B cell (primary cell): ENCODE measurements around the gene SEMA3E. TPM values are rescaled to one million over a fixed set of nuclear protein-coding genes. Genes with fewer than 3 reads are reported as not detected.

Experiments
- ATAC-seq: fragments of 200-7000 bp; cut with Tn5 transposase; one replicate; pipeline ENCODE4 v1.10.0; 2021; ENCODE audit warnings: low read depth, mild to moderate bottlenecking, moderate number of reproducible peaks, moderate library complexity
- CTCF ChIA-PET: fragments of 350-600 bp; sonication (Branson Sonifier 250); formaldehyde crosslinking; loops from one replicate; lab custom pipeline; 2021; ENCODE audit warnings: antibody characterized with exemption, inconsistent platforms; lab: Charles Lee
- POLR2A ChIA-PET: fragments of 350-600 bp; sonication (Branson Sonifier 250); formaldehyde crosslinking; loops from one replicate; lab custom pipeline; 2021; ENCODE audit warnings: antibody characterized with exemption; lab: Charles Lee
- DNase-seq: peaks from one replicate; pipeline ENCODE4 v3.0.0; 2013
- H2AFZ ChIP-seq: 2 replicates; pipeline ENCODE4 v1.6.1; 2012; ENCODE audit warnings: mild to moderate bottlenecking, low read depth, low read length; ENCODE audit not compliant: insufficient read depth, poor library complexity, severe bottlenecking
- H3K27ac ChIP-seq, 2 donors: 1 replicate in 1 of 2; 2 replicates in 1 of 2; pipeline ENCODE4 v1.5.1; 2012 to 2013; ENCODE audit warnings: low read length in 2 of 2, mild to moderate bottlenecking in 2 of 2, moderate library complexity in 1 of 2
- H3K27me3 ChIP-seq, 4 experiments: fragments of 200-600 bp in 1 of 4; sonication (generic) in 1 of 4; replicated peaks in 1 of 4; 1 replicate in 2 of 4; 2 replicates in 2 of 4; pipeline versions ENCODE4 v1.6.1 to v1.7.0; 2013 to 2016; ENCODE audit warnings: low read length in 3 of 4, mild to moderate bottlenecking in 2 of 4, mixed read lengths in 1 of 4, moderate library complexity in 1 of 4; ENCODE audit not compliant: insufficient read depth in 4 of 4, control insufficient read depth in 3 of 4; ENCODE audit errors: control extremely low read depth in 1 of 4
- H3K36me3 ChIP-seq, 2 experiments: replicated peaks in 1 of 2; 1 replicate in 1 of 2; 2 replicates in 1 of 2; pipeline versions ENCODE4 v1.6.1 to v1.7.1; 2013; ENCODE audit warnings: low read length in 1 of 2; ENCODE audit not compliant: insufficient read depth in 2 of 2, control insufficient read depth in 1 of 2; ENCODE audit errors: control extremely low read depth in 1 of 2, extremely low read depth in 1 of 2
- H3K4me1 ChIP-seq, 2 donors: fragments of 200-600 bp in 1 of 2; sonication (generic) in 1 of 2; 1 replicate in 1 of 2; 2 replicates in 1 of 2; pipeline versions ENCODE4 v1.5.1 to v1.6.1; 2013 to 2017; ENCODE audit warnings: low read length in 2 of 2; ENCODE audit not compliant: control insufficient read depth in 2 of 2, insufficient read depth in 2 of 2
- H3K4me2 ChIP-seq: replicated peaks from 2 replicates; pipeline ENCODE3; 2012; ENCODE audit warnings: mild to moderate bottlenecking, low read depth, low read length; ENCODE audit not compliant: poor library complexity, severe bottlenecking
- H3K4me3 ChIP-seq, 5 experiments: fragments of 200-600 bp in 1 of 5; sonication (generic) in 1 of 5; 1 replicate in 3 of 5; 2 replicates in 2 of 5; pipeline versions ENCODE4 v1.5.1 to v1.7.0; 2011 to 2016; ENCODE audit warnings: low read length in 4 of 5, mild to moderate bottlenecking in 4 of 5, low read depth in 2 of 5, control low read depth in 1 of 5, moderate library complexity in 1 of 5; ENCODE audit not compliant: insufficient read depth in 1 of 5; ENCODE audit errors: control extremely low read depth in 1 of 5, extremely low read depth in 1 of 5
- H3K79me2 ChIP-seq: fragments of 200-600 bp; sonication (generic); one replicate; pipeline ENCODE4 v1.6.0; 2016; ENCODE audit warnings: low read length; ENCODE audit not compliant: control insufficient read depth, insufficient read depth
- H3K9ac ChIP-seq: fragments of 200-600 bp; sonication (generic); 2 replicates; pipeline ENCODE4 v1.6.1; 2017; ENCODE audit warnings: mild to moderate bottlenecking, low read length, moderate library complexity
- H3K9me3 ChIP-seq, 3 donors: one replicate each; pipeline versions ENCODE4 v1.6.1 to v1.7.1; 2013; ENCODE audit warnings: low read length in 2 of 3; ENCODE audit not compliant: control insufficient read depth in 2 of 3, insufficient read depth in 1 of 3; ENCODE audit errors: control extremely low read depth in 1 of 3
- H4K20me1 ChIP-seq: 2 replicates; pipeline ENCODE4 v1.6.0; 2012; ENCODE audit warnings: mild to moderate bottlenecking, low read length; ENCODE audit not compliant: insufficient read depth, control insufficient read depth, poor library complexity, severe bottlenecking
- H3K27ac Mint-ChIP-seq: one replicate; pipeline ENCODE4 v1.8.0; 2021; ENCODE audit warnings: mixed read lengths
- H3K27me3 Mint-ChIP-seq: one replicate; pipeline ENCODE4 v1.8.0; 2021; ENCODE audit warnings: mixed read lengths
- H3K4me1 Mint-ChIP-seq: one replicate; pipeline ENCODE4 v1.8.0; 2021; ENCODE audit warnings: mixed read lengths
- H3K4me3 Mint-ChIP-seq: one replicate; pipeline ENCODE4 v1.8.0; 2021; ENCODE audit warnings: mixed read lengths
- H3K9me3 Mint-ChIP-seq: one replicate; pipeline ENCODE4 v1.8.0; 2022; ENCODE audit warnings: mixed read lengths; ENCODE audit not compliant: insufficient read depth
- EZH2 ChIP-seq: IDR thresholded peaks from 2 replicates; pipeline ENCODE4 v1.6.1; 2012; ENCODE audit warnings: borderline replicate concordance, low read depth, mild to moderate bottlenecking, moderate library complexity, low read length; ENCODE audit not compliant: insufficient read depth, poor library complexity, severe bottlenecking
- WGBS: methylation state at CpG from one replicate; pipeline ENCODE4 v1.1.5; 2013; ENCODE audit warnings: missing lambda C conversion rate; ENCODE audit not compliant: insufficient coverage; 5-methylcytosine and 5-hydroxymethylcytosine counted together
- intact Hi-C: fragments of 100-400 bp; cut with micrococcal nuclease; formaldehyde crosslinking; loops from one replicate; pipeline ENCODE4 v1.10.0; 2022
- polyA plus RNA-seq: library from polyadenylated mRNA; depleted of rRNA; stranded (reverse); fragments of >200 nt; gene quantifications from 2 replicates; pipeline ENCODE4 v1.2.3, GENCODE V29; 2012
- total RNA-seq, 2 donors: library from RNA; stranded (reverse); fragments of 120-200 nt in 1 of 2; gene quantifications; 1 replicate in 1 of 2; 2 replicates in 1 of 2; pipeline versions ENCODE4 v1.2.3 to v1.2.4, GENCODE V29; 2013 to 2022
- TF ChIP-seq, protein P1 (sequence below): fragments of 200-600 bp; IDR thresholded peaks from one replicate; pipeline ENCODE4 v1.8.0; 2022; ENCODE audit warnings: antibody characterized with exemption, mild to moderate bottlenecking

SEMA3E gene
- total and polyA plus RNA-seq, 2 donors (not counting 1 experiment from before 2014, with no cell fraction given) = not detected

DNA sequence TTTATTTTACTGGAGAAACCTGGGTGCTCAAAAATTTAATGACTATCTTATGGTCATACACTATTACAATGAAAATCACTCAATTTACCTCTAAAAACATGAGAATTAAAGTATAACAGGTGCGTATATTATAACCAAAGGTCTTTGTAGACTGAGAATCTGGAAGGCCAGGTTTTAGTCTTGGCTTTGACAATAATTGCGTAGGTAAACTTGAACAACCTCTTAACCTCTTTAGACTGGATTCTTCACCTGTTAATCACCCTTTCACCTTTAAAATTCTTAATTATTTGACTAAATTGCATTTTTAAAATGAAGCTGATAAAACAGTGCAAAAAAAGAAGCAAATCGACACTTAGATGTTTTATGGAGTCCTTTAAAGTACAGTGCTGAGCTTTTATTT, 156.1 kb downstream of the SEMA3E start:
- Mint-ChIP-seq H3K9me3 (no peaks in the 10 kb centered on the region), H3K4me3 (no peak overlapping the region), H3K27me3 (no peaks in the 10 kb centered on the region), H3K4me1 (no peaks in the 10 kb centered on the region), H3K27ac (no peak overlapping the region)
- H3K79me2 ChIP-seq = no peaks in the 10 kb centered on the region
- H3K4me3 ChIP-seq = no peak overlapping the region
- no CpG with 5 or more reads among the region's 3 CpGs for WGBS
- POLR2A ChIA-PET = no interaction called here
- ATAC-seq = no peak
- H3K9ac ChIP-seq = no peak overlapping the region
- H3K4me1 ChIP-seq = no peaks in the 10 kb centered on the region
- no peak overlapping the region for H2AFZ ChIP-seq
- no peaks in the 10 kb centered on the region for H3K36me3 ChIP-seq
- H3K27ac ChIP-seq = no peak overlapping the region
- TF ChIP-seq, protein P1, sequence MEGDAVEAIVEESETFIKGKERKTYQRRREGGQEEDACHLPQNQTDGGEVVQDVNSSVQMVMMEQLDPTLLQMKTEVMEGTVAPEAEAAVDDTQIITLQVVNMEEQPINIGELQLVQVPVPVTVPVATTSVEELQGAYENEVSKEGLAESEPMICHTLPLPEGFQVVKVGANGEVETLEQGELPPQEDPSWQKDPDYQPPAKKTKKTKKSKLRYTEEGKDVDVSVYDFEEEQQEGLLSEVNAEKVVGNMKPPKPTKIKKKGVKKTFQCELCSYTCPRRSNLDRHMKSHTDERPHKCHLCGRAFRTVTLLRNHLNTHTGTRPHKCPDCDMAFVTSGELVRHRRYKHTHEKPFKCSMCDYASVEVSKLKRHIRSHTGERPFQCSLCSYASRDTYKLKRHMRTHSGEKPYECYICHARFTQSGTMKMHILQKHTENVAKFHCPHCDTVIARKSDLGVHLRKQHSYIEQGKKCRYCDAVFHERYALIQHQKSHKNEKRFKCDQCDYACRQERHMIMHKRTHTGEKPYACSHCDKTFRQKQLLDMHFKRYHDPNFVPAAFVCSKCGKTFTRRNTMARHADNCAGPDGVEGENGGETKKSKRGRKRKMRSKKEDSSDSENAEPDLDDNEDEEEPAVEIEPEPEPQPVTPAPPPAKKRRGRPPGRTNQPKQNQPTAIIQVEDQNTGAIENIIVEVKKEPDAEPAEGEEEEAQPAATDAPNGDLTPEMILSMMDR = no peak
- no peak for TF ChIP-seq EZH2
- H3K27me3 ChIP-seq = no peaks in the 10 kb centered on the region
- CTCF ChIA-PET = no interaction called here
- no peaks in the 10 kb centered on the region for H4K20me1 ChIP-seq
- H3K9me3 ChIP-seq = no peaks in the 10 kb centered on the region
- DNase-seq = no peak
- H3K4me2 ChIP-seq = no peak overlapping the region
- intact Hi-C loops = loop anchor here (10.0 kb wide), 1 partner anchor 58 kb away; no protein-coding TSS in a partner anchor

- H3K9me3 Mint-ChIP-seq = no peaks in the 10 kb centered on the region
- H3K4me3 Mint-ChIP-seq = no peak overlapping the region
- Histone ChIP-seq H3K9ac (no peak overlapping the region), H3K4me1 (no peaks in the 10 kb centered on the region), H3K36me3 (no peaks in the 10 kb centered on the region), H3K79me2 (no peaks in the 10 kb centered on the region), H2AFZ (no peak overlapping the region), H4K20me1 (no peaks in the 10 kb centered on the region), H3K27ac (no peak overlapping the region), H3K9me3 (no peaks in the 10 kb centered on the region), H3K27me3 (no peaks in the 10 kb centered on the region), H3K4me2 (no peak overlapping the region), H3K4me3 (no peak overlapping the region)
- no peak overlapping the region for H3K27ac Mint-ChIP-seq
- ATAC-seq = no peak
- H3K4me1 Mint-ChIP-seq = no peaks in the 10 kb centered on the region
- 100% methylated on average over 1 of the region's 2 CpGs for WGBS
- TF ChIP-seq, protein P1 = no peak
- TF ChIP-seq EZH2 = no peak
- intact Hi-C loops = no loop called here
- POLR2A ChIA-PET = no interaction called here
- CTCF ChIA-PET = no interaction called here
- H3K27me3 Mint-ChIP-seq = no peaks in the 10 kb centered on the region
- no peak for DNase-seq
Measured at GRCh38 chr7:83487801-83488200, 161.1 kb downstream of the SEMA3E start.
